Effector memory CD4-positive, alpha-beta T cell (primary cell): ENCODE results near the gene KCNIP4.

ENCODE experiments used
- DNase-seq, 3 donors: peaks; one replicate each; pipeline ENCODE4 v3.0.0-alpha.2; 2020
- H3K27ac ChIP-seq: 2 replicates; pipeline ENCODE4 v1.7.0; 2013; ENCODE audit warnings: mild to moderate bottlenecking, low read length, moderate library complexity; ENCODE audit not compliant: insufficient read depth, poor library complexity, severe bottlenecking
- H3K27me3 ChIP-seq: replicated peaks from 2 replicates; pipeline ENCODE4 v1.7.0; 2013; ENCODE audit warnings: mild to moderate bottlenecking, low read length; ENCODE audit not compliant: insufficient read depth, control insufficient read depth, poor library complexity, severe bottlenecking
- H3K36me3 ChIP-seq: 2 replicates; pipeline ENCODE4 v1.7.0; 2013; ENCODE audit warnings: mild to moderate bottlenecking, low read length, moderate library complexity; ENCODE audit not compliant: control insufficient read depth, insufficient read depth
- H3K4me1 ChIP-seq: 2 replicates; pipeline ENCODE4 v1.7.0; 2013; ENCODE audit warnings: low read length, mild to moderate bottlenecking; ENCODE audit not compliant: control insufficient read depth, insufficient read depth, poor library complexity, severe bottlenecking
- H3K4me3 ChIP-seq: 2 replicates; pipeline ENCODE4 v1.7.0; 2013; ENCODE audit warnings: low read length, low read depth, mild to moderate bottlenecking; ENCODE audit not compliant: insufficient read depth, poor library complexity, severe bottlenecking
- H3K9me3 ChIP-seq: 2 replicates; pipeline ENCODE4 v1.7.0; 2013; ENCODE audit warnings: mild to moderate bottlenecking, low read length, moderate library complexity; ENCODE audit not compliant: control insufficient read depth

The KCNIP4 gene

DNA sequence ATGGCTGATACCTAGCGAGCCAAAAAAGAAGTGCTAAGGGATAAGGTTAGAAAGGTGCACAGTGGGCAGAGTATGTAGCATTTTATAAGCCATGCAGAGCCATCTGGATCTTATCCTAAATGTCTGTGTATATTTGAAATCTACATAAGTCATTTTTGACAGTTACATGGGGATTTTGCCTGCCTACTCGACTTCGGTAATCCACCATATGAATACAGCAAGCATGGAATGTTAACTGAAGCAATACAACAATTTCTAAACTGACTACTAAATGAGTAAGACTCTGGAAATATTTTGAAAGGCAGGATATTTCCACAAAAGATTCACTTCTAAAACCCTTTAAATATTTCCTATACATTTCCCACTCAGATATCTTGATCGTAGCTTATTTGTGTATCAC, 122.5 kb downstream of the KCNIP4 start:
- Histone ChIP-seq H3K9me3 (no peaks in the 10 kb centered on the region), H3K27me3 (no peaks in the 10 kb centered on the region), H3K27ac (no peak overlapping the region), H3K4me3 (no peak overlapping the region), H3K4me1 (no peaks in the 10 kb centered on the region), H3K36me3 (no peaks in the 10 kb centered on the region)
- DNase-seq: no peak

DNA sequence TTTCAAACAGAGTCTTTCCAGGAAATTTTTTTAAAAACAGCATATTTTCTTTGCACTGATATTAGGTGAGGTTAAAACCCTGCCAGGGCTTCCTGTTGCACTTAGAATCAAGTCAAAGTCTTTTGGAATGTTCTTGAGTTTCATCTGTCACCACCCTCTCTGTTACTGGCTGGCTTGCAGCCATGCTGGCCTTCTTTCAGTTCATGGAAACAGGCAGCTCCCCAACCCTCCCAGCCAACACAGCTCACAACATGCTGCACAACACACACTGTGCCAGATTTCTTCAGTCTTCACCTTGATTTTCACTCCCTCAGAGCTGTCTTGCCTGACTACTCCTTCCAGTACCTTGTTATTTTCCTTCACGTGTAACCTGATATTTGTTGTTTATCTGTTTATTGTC, 129.5 kb downstream of the KCNIP4 start:
- Histone ChIP-seq H3K4me1 (no peaks in the 10 kb centered on the region), H3K9me3 (no peaks in the 10 kb centered on the region), H3K36me3 (no peaks in the 10 kb centered on the region), H3K27me3 (no peaks in the 10 kb centered on the region), H3K27ac (no peak overlapping the region), H3K4me3 (no peak overlapping the region)
- no peak for DNase-seq

DNA sequence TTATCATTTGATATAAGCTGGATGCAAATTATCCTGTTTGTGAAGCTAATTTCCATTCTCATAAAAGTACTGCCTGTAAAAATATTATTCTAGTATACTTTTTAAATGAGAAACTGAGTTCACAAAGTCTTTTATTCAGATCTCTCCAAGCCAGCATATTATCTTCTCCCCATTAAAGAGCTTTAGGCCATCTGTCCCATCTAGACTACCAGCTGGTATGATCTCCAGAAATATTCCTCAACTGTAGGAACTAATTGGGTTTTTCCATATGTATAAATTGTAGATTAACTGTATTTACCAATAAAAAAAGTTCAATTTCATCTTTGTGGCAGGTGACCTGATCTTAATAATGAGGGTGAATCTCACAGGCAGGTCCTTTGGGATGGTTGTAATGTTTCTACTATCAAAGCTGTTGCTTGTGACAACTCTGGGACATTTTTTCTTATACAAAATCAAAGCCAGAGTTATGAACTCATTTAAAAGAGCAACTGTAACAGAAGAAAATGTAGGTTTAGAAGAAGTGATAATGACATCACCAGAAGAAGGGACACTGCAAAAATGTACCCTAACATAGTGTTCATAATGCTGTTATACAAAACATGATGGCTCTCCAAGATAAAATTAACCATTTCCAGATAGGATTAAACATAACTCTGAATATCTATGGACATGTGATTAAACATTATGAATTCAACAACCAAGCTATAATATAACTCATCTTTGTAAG, 132.8 kb downstream of the KCNIP4 start:
- Histone ChIP-seq H3K4me3 (no peak overlapping the region), H3K36me3 (no peaks in the 10 kb centered on the region), H3K27me3 (no peaks in the 10 kb centered on the region), H3K9me3 (no peaks in the 10 kb centered on the region), H3K4me1 (no peaks in the 10 kb centered on the region), H3K27ac (no peak overlapping the region)
- DNase-seq: no peak

DNA sequence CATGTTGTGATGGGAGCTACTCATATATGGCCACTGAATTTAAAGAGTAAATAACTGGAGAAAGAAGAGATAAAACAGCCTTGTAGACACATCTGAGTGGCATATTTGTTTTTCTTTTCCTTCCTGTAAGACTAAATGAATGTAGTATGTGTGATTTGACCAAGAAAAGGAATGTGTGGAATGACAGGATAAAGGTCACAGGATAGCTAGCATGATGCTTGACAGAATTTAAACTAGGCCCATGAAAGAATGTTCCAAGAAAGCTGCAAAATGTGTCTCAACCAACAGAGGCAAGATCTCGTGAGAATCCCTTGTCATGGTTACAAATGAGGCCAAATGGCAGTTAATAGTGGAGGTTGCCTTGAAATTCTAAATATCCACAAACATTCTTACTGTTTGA, 137.0 kb downstream of the KCNIP4 start:
- H3K4me3 ChIP-seq: no peak overlapping the region
- H3K9me3 ChIP-seq: no peaks in the 10 kb centered on the region
- no peak for DNase-seq
- no peak overlapping the region for H3K27ac ChIP-seq
- H3K4me1 ChIP-seq: no peaks in the 10 kb centered on the region
- H3K27me3 ChIP-seq: no peaks in the 10 kb centered on the region
- no peaks in the 10 kb centered on the region for H3K36me3 ChIP-seq

DNA sequence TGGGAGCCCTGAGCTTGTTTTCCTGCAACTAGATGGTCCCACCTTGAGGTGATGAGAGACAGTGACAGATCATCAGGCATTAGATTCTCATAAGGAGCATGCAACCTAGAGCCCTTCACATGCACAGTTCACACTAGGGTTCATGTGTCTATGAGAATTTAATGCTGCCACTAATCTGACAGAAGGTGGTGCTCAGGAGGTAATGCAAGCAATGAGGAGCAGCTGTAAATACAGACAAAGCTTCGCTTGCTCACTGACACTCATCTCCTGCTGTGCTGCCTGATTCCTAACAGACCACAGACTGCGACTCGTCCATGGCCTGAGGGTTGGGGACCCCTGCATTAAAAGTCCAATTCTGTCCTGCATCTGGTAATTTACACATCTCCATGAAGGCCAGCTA, 141.6 kb downstream of the KCNIP4 start:
- Histone ChIP-seq H3K36me3 (no peaks in the 10 kb centered on the region), H3K9me3 (no peaks in the 10 kb centered on the region), H3K27me3 (no peaks in the 10 kb centered on the region), H3K27ac (no peak overlapping the region), H3K4me3 (no peak overlapping the region), H3K4me1 (no peaks in the 10 kb centered on the region)
- DNase-seq: no peak

DNA sequence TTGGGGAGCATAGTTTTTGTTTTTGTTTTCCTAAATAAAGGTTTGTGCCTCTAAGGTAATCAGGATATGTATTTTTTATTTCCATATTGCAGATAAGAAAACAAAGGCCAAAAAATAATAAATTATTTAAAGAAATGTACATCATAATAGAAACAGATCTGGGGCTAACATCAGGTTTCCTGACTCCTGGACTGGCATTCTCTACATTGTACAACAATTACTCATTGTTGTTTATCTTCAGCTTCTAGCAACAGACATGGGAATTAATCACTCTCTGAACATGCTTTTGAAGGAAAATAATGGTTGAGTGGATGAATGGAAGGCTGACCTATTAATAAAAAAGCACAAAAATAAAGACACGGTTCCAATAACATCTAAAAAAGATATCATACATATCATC, 146.2 kb downstream of the KCNIP4 start:
- Histone ChIP-seq H3K4me3 (no peak overlapping the region), H3K9me3 (no peaks in the 10 kb centered on the region), H3K36me3 (no peaks in the 10 kb centered on the region), H3K27ac (no peak overlapping the region), H3K4me1 (no peaks in the 10 kb centered on the region), H3K27me3 (no peaks in the 10 kb centered on the region)
- no peak for DNase-seq

DNA sequence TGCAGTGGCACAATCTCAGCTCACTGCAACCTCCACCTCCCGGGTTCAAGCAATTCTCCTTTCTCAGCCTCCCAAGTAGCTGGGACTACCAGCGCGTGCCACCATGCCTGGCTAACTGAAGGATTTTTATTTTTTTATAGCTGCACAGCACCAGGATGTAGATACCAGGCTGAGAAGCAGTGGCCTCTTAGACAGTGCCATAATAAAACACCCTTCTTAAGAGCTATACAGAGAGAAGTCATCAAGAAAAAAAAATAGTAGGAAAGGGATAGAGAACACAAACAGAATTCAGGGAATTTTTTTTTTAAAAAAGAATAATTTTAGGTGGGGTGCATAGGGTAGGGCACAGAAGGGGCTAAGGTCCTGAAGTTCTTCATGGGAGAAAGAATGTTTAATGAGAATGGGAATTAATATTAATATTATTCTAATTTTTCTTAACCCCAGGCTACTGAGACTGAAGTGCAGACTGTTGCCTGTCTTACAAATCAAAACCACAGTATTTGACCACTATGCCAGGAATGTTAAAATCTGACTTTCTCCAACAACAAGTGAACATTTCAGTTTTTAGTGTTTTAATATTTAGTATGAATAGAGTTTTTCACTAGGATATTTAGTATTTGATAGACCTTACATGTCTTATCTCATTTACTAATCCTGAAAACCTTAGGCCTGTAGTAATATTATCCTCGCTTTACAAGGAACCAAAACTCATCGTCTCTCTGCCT, 146.7 kb downstream of the KCNIP4 start:
- H3K9me3 ChIP-seq: no peaks in the 10 kb centered on the region
- DNase-seq: no peak
- no peaks in the 10 kb centered on the region for H3K4me1 ChIP-seq
- no peak overlapping the region for H3K4me3 ChIP-seq
- no peaks in the 10 kb centered on the region for H3K36me3 ChIP-seq
- H3K27me3 ChIP-seq: no peaks in the 10 kb centered on the region
- H3K27ac ChIP-seq: no peak overlapping the region

DNA sequence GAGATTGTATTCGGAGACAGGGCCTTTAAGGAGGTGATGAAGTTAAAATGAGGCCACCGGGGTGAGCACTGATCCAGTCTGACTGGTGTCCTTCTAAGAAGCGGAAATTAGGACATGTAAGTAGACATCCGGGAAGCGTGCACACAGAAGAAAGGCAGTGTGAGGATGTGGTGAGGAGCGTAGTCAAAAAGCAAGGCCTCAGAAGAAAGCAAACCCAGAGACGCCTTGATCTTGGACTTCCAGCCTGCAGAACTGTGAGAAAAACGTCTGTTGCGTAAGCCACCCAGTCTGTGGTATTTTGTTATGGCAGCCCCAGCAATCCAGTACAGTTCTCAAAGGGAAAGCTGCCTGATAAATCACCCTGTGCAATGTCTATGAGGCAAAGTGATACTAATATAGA, 153.5 kb downstream of the KCNIP4 start:
- H3K36me3 ChIP-seq: no peaks in the 10 kb centered on the region
- H3K4me1 ChIP-seq: no peaks in the 10 kb centered on the region
- no peak for DNase-seq
- no peak overlapping the region for H3K27ac ChIP-seq
- H3K4me3 ChIP-seq: no peak overlapping the region
- H3K27me3 ChIP-seq: no peaks in the 10 kb centered on the region
- H3K9me3 ChIP-seq: no peaks in the 10 kb centered on the region

DNA sequence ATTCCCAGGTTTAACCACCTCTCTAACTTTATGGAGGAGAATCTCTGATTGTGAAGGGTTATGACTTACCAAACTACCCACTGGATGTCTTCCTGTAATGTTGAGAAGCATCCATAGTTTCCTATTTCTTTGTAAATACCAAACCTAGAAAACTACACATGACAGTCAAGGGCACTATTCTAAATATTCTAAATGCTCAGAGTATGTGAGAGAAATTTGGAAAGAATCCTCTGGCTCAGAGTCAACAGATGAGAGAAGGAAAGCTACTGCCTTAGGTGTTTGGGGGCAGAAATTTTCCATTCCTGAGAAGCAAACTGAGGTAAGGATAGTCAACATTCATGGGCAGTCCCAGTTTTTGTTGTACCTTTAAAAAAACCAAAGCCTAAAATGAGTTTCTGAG, 155.8 kb downstream of the KCNIP4 start:
- DNase-seq: no peak
- Histone ChIP-seq H3K27me3 (no peaks in the 10 kb centered on the region), H3K9me3 (no peaks in the 10 kb centered on the region), H3K4me1 (no peaks in the 10 kb centered on the region), H3K27ac (no peak overlapping the region), H3K4me3 (no peak overlapping the region), H3K36me3 (no peaks in the 10 kb centered on the region)

DNA sequence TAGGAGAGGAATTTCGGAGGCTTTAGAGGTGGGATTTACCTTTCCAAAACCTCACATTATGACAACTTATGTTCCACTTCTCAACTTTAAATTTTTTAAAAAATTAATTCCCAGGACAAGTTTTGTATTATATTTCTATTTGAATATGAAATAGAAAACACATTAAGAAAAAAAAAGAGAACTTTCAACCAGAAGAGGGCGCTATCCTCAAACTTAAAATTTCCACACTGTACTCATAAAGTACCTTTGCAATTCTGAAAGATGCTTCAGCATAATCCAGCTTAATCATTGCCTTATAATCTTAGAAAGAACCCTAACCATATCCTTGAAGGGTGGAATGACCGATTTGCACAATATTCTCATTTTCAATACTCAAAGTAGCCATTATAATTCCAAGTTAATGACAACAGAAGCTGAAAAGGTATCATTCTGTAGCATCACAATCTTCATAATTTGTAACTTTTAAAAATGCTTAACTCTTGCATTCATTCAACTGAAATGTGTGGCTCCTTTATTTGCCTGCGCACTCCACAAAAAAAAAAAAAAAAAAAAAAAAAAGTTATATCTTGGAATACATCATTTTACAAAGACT, 158.0 kb downstream of the KCNIP4 start:
- H3K27me3 ChIP-seq: no peaks in the 10 kb centered on the region
- DNase-seq: no peak
- H3K4me3 ChIP-seq: no peak overlapping the region
- H3K4me1 ChIP-seq: no peaks in the 10 kb centered on the region
- H3K36me3 ChIP-seq: no peaks in the 10 kb centered on the region
- no peak overlapping the region for H3K27ac ChIP-seq
- no peaks in the 10 kb centered on the region for H3K9me3 ChIP-seq
